ENCODE measurements around the gene C11orf68. TPM values are rescaled to one million over a fixed set of nuclear protein-coding genes. Genes with fewer than 3 reads are reported as not detected.
A peak's percentile ranks its signal among the peaks of the same experiment; 100 is the strongest.

C11orf68 gene
- total RNA-seq, 3 donors from 2014 or later (not counting 1 experiment from before 2014, with no cell fraction given), result 19.9 to 28.3 (median 20.7) TPM

DNA sequence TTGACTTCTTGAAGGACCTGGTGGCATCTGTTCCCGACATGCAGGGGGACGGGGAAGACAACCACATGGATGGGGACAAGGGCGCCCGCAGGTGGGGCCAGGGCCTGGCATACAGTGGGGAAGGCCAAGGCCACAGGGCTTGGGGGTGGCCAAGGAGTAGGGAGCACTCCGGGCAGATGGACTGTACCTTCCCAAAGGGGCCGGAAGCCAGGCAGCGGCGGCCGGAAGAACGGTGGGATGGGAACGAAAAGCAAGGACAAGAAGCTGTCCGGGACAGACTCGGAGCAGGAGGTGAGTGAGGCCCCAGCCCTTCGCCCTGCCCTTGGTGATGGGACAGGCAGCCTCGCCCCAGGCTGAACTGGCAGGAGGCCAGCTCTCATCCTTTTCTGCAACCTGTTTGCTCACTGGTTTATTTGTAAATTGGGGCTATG, 1.5 kb upstream of the C11orf68 start:
- TF ChIP-seq, protein P1, sequence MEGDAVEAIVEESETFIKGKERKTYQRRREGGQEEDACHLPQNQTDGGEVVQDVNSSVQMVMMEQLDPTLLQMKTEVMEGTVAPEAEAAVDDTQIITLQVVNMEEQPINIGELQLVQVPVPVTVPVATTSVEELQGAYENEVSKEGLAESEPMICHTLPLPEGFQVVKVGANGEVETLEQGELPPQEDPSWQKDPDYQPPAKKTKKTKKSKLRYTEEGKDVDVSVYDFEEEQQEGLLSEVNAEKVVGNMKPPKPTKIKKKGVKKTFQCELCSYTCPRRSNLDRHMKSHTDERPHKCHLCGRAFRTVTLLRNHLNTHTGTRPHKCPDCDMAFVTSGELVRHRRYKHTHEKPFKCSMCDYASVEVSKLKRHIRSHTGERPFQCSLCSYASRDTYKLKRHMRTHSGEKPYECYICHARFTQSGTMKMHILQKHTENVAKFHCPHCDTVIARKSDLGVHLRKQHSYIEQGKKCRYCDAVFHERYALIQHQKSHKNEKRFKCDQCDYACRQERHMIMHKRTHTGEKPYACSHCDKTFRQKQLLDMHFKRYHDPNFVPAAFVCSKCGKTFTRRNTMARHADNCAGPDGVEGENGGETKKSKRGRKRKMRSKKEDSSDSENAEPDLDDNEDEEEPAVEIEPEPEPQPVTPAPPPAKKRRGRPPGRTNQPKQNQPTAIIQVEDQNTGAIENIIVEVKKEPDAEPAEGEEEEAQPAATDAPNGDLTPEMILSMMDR (IDR thresholded peaks at IDR 0.05), result no peak
- H3K27ac Mint-ChIP-seq, result peak overlapping the region; percentile 77 to 90
- peaks cover 55% of the 10 kb centered on the region for H3K4me1 ChIP-seq (ENCODE audit: control insufficient read depth, insufficient read depth, low read length)
- no peaks in the 10 kb centered on the region for H3K27me3 ChIP-seq (ENCODE audit: control insufficient read depth, insufficient read depth, low read length)
- H3K36me3 Mint-ChIP-seq, result no peaks in the 10 kb centered on the region
- peaks cover 35% of the 10 kb centered on the region for H3K36me3 ChIP-seq (ENCODE audit: control insufficient read depth, insufficient read depth, low read length)
- ATAC-seq, result no peak
- no peaks in the 10 kb centered on the region for H3K27me3 Mint-ChIP-seq (ENCODE audit: low read depth in 2 of 2)
- H3K4me3 Mint-ChIP-seq, result peak overlapping the region; percentile 89
- no peak for DNase-seq
- intact Hi-C loops (cut with micrococcal nuclease), result no loop called here
- H3K27ac ChIP-seq (ENCODE audit: low read length), result peak overlapping the region; percentile 67
- H3K9me3 Mint-ChIP-seq, result no peaks in the 10 kb centered on the region
- no peaks in the 10 kb centered on the region for H3K9me3 ChIP-seq (ENCODE audit: control insufficient read depth, insufficient read depth, low read length)
- H3K4me1 Mint-ChIP-seq, result peaks cover 18 to 42% of the 10 kb centered on the region in 2 donors
- WGBS (ENCODE audit: insufficient coverage), result 79% methylated on average over 15 of the region's 15 CpGs
- H3K4me3 ChIP-seq (ENCODE audit: low read length), result peak overlapping the region; percentile 92

DNA sequence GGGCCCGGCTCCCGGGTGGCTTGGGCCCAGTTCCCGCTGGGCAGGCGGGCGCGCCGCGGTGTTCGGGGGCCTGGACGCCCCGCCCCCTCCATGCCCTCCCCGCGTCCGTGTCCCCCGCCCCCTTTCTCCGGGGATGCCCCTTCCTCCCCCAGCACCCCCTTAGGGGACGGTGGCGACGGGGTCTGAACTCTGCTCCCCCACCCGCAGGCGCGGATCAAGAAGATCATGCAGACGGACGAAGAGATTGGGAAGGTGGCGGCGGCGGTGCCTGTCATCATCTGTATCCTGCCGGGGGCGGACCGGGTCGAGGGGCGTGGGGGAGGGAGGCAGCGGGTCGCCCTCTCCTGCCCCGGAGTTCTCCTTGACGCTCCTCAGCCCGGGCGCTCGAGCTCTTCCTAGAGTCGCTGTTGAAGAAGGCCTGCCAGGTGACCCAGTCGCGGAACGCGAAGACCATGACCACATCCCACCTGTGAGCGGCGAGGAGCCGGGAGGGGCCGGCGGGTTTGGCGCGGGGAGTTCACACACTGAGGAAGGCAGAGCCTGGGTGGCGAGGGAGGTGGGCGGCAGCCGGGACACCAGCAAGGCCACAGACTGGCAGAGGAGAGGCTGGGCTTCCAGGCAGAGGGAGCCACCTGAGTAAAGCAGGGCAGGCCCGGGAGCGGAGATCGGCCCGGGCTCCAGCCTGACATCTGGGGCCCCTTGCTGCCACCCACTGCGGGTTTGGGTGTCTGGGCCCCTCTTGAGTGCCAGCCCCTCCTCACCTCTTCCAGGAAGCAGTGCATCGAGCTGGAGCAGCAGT, 910 bp upstream of the C11orf68 start:
- peaks cover 34% of the 10 kb centered on the region for H3K36me3 ChIP-seq (ENCODE audit: control insufficient read depth, insufficient read depth, low read length)
- Mint-ChIP-seq H3K27ac (peak overlapping the region; percentile 77 to 90), H3K27me3 (ENCODE audit: low read depth in 2 of 2) (no peaks in the 10 kb centered on the region)

DNA sequence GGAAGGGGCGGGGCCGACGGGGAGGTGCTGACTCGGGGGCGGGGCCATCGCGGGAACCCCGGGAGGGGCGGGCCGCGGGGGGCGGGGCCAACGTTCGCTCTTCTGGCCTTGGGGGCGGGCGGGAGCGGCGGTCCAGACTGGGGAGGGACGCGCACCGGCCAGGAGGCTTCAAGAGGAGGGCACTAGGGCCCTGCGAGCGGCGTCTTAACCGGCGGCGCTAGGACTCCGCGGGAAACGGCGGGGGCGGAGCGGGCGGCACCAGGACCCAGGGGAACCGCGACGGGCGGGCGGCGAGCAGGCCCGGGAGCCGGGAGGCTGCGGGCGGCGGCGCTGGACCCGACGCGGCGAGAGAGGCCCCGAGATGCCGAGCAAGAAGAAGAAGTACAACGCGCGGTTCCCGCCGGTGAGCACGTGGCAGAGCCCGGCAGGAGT, 295 bp upstream of the C11orf68 start, which contains the start of gene DRAP1:
Gene DRAP1, plus strand, starts transcription at position 286 of the 432 bp plus-strand sequence. Its CDS starts 76 bp downstream, at position 362.
- Histone ChIP-seq H3K9me3 (ENCODE audit: control insufficient read depth, insufficient read depth, low read length) (no peaks in the 10 kb centered on the region), H3K27ac (ENCODE audit: low read length) (peak within 1 kb of the TSS; percentile 79), H3K27me3 (ENCODE audit: control insufficient read depth, insufficient read depth, low read length) (no peaks in the 10 kb centered on the region), H3K36me3 (ENCODE audit: control insufficient read depth, insufficient read depth, low read length) (peaks cover 30% of the 10 kb centered on the region), H3K4me1 (ENCODE audit: control insufficient read depth, insufficient read depth, low read length) (peaks cover 57% of the 10 kb centered on the region), H3K4me3 (ENCODE audit: low read length) (peak within 1 kb of the TSS; percentile 96)
- Mint-ChIP-seq H3K36me3 (no peaks in the 10 kb centered on the region), H3K27ac (peak within 1 kb of the TSS; percentile 77 to 90), H3K27me3 (ENCODE audit: low read depth in 2 of 2) (no peaks in the 10 kb centered on the region), H3K9me3 (no peaks in the 10 kb centered on the region), H3K4me3 (peak within 1 kb of the TSS; percentile 90), H3K4me1 (peaks cover 24 to 53% of the 10 kb centered on the region in 2 donors)
- peak; percentile 97 to 98 for DNase-seq
- ATAC-seq, result peak; percentile 88 to 97 (median 90)
- TF ChIP-seq, protein P1 (IDR thresholded peaks at IDR 0.05), result no peak
- under 1% methylated on average over 59 of the region's 59 CpGs for WGBS (ENCODE audit: insufficient coverage)
- intact Hi-C loops (cut with micrococcal nuclease), result loop anchor here (1.0 to 5.0 kb wide), 5 partner anchors 9 to 62 kb away; partner anchors contain the start of genes CCDC85B, CFL1 and SART1

More for the DNA sequence above, 910 bp upstream of the C11orf68 start:
- H3K9me3 Mint-ChIP-seq, result no peaks in the 10 kb centered on the region
- DNase-seq (no peak), ATAC-seq (peak; percentile 36 to 51 (median 50))
- peak overlapping the region; percentile 92 for H3K4me3 ChIP-seq (ENCODE audit: low read length)
- whole genome bisulfite sequencing (ENCODE audit: insufficient coverage), result under 1% methylated on average over 56 of the region's 60 CpGs
- TF ChIP-seq, protein P1 (IDR thresholded peaks at IDR 0.05), result no peak
- peak overlapping the region; percentile 67 for H3K27ac ChIP-seq (ENCODE audit: low read length)
- H3K9me3 ChIP-seq (ENCODE audit: control insufficient read depth, insufficient read depth, low read length), result no peaks in the 10 kb centered on the region
- H3K4me1 Mint-ChIP-seq, result peaks cover 21 to 49% of the 10 kb centered on the region in 2 donors
- H3K4me1 ChIP-seq (ENCODE audit: control insufficient read depth, insufficient read depth, low read length), result peaks cover 57% of the 10 kb centered on the region
- H3K27me3 ChIP-seq (ENCODE audit: control insufficient read depth, insufficient read depth, low read length), result no peaks in the 10 kb centered on the region
- no peaks in the 10 kb centered on the region for H3K36me3 Mint-ChIP-seq
- intact Hi-C loops (cut with micrococcal nuclease), result loop anchor here (1.0 to 5.0 kb wide), 5 partner anchors 9 to 62 kb away; partner anchors contain the start of genes CCDC85B, CFL1 and SART1
- peak overlapping the region; percentile 89 for H3K4me3 Mint-ChIP-seq
